ENCODE results near the gene CTNNA2.

The CTNNA2 gene

GRCh38 chr2:79627237-79627636 is 114.4 kb downstream of the CTNNA2 start:
- Histone ChIP-seq H3K4me1 (ENCODE audit: control insufficient read depth in 2 of 2, insufficient read depth in 1 of 2, low read depth in 1 of 2, low read length in 2 of 2) (no peaks in the 10 kb centered on the region), H2AK5ac (ENCODE audit: low read depth, low read length) (no peak overlapping the region), H2AFZ (ENCODE audit: low read length) (no peak overlapping the region), H2BK15ac (ENCODE audit: low read length) (no peak overlapping the region), H2BK5ac (ENCODE audit: low read length) (no peak overlapping the region), H3K9ac (ENCODE audit: low read depth, low read length, poor library complexity) (no peak overlapping the region), H3K36me3 (replicated peaks in 1 of 2; ENCODE audit: control insufficient read depth in 2 of 2, insufficient read depth in 2 of 2, low read length in 2 of 2) (no peaks in the 10 kb centered on the region), H3K4me2 (ENCODE audit: insufficient read depth, low read length, poor library complexity, severe bottlenecking) (no peak overlapping the region), H3K27ac (replicated peaks; ENCODE audit: low read length) (no peak overlapping the region), H4K8ac (ENCODE audit: low read depth, low read length) (no peak overlapping the region), H3K4ac (ENCODE audit: low read length) (no peak overlapping the region), H3K4me3 (ENCODE audit: low read length in 2 of 2) (no peak overlapping the region), H3K27me3 (ENCODE audit: control insufficient read depth in 3 of 3, insufficient read depth in 3 of 3, low read depth in 1 of 3, low read length in 3 of 3) (no peaks in the 10 kb centered on the region), H3K9me3 (replicated peaks in 1 of 2; ENCODE audit: control insufficient read depth in 2 of 2, insufficient read depth in 1 of 2, low read depth in 1 of 2, low read length in 2 of 2) (no peaks in the 10 kb centered on the region), H4K91ac (ENCODE audit: low read depth, low read length, poor library complexity) (no peak overlapping the region), H2BK12ac (ENCODE audit: low read length) (no peak overlapping the region), H3K14ac (ENCODE audit: low read length) (no peak overlapping the region), H3K23ac (ENCODE audit: low read depth, low read length, poor library complexity) (no peak overlapping the region), H3K79me1 (ENCODE audit: low read depth, low read length) (no peaks in the 10 kb centered on the region), H2BK120ac (ENCODE audit: low read depth, low read length) (no peak overlapping the region), H3K18ac (ENCODE audit: low read length) (no peak overlapping the region)
- DNase-seq (ENCODE audit: low spot score) = no peak
- WGBS, 2 donors (ENCODE audit: extremely low coverage in 2 of 2, insufficient read length in 2 of 2, insufficient replicate concordance in 1 of 2) = no CpG with 5 or more reads among the region's 5 CpGs

GRCh38 chr2:79630060-79630459 is 117.2 kb downstream of the CTNNA2 start:
- Histone ChIP-seq H4K8ac (ENCODE audit: low read depth, low read length) (no peak overlapping the region), H2AK5ac (ENCODE audit: low read depth, low read length) (no peak overlapping the region), H3K23ac (ENCODE audit: low read depth, low read length, poor library complexity) (no peak overlapping the region), H3K18ac (ENCODE audit: low read length) (no peak overlapping the region), H2BK15ac (ENCODE audit: low read length) (no peak overlapping the region), H2BK5ac (ENCODE audit: low read length) (no peak overlapping the region), H3K14ac (ENCODE audit: low read length) (no peak overlapping the region), H3K4me1 (ENCODE audit: control insufficient read depth in 2 of 2, insufficient read depth in 1 of 2, low read depth in 1 of 2, low read length in 2 of 2) (no peaks in the 10 kb centered on the region), H3K4me3 (ENCODE audit: low read length in 2 of 2) (no peak overlapping the region), H2AFZ (ENCODE audit: low read length) (no peak overlapping the region), H2BK120ac (ENCODE audit: low read depth, low read length) (no peak overlapping the region), H3K4ac (ENCODE audit: low read length) (no peak overlapping the region), H3K4me2 (ENCODE audit: insufficient read depth, low read length, poor library complexity, severe bottlenecking) (no peak overlapping the region), H3K27ac (replicated peaks; ENCODE audit: low read length) (no peak overlapping the region), H3K9me3 (replicated peaks in 1 of 2; ENCODE audit: control insufficient read depth in 2 of 2, insufficient read depth in 1 of 2, low read depth in 1 of 2, low read length in 2 of 2) (no peaks in the 10 kb centered on the region), H3K36me3 (replicated peaks in 1 of 2; ENCODE audit: control insufficient read depth in 2 of 2, insufficient read depth in 2 of 2, low read length in 2 of 2) (no peaks in the 10 kb centered on the region), H4K91ac (ENCODE audit: low read depth, low read length, poor library complexity) (no peak overlapping the region), H3K27me3 (ENCODE audit: control insufficient read depth in 3 of 3, insufficient read depth in 3 of 3, low read depth in 1 of 3, low read length in 3 of 3) (no peaks in the 10 kb centered on the region), H3K79me1 (ENCODE audit: low read depth, low read length) (no peaks in the 10 kb centered on the region), H3K9ac (ENCODE audit: low read depth, low read length, poor library complexity) (no peak overlapping the region), H2BK12ac (ENCODE audit: low read length) (no peak overlapping the region)
- no CpG with 5 or more reads among the region's 3 CpGs for WGBS, 2 donors (ENCODE audit: extremely low coverage in 2 of 2, insufficient read length in 2 of 2, insufficient replicate concordance in 1 of 2)
- DNase-seq (ENCODE audit: low spot score) = no peak

- H3K23ac ChIP-seq (ENCODE audit: low read depth, low read length, poor library complexity) = no peak overlapping the region
Measured at GRCh38 chr2:79630972-79631557, 118.2 kb downstream of the CTNNA2 start.

GRCh38 chr2:79638410-79638809 is 125.6 kb downstream of the CTNNA2 start:
- H3K36me3 ChIP-seq (replicated peaks in 1 of 2; ENCODE audit: control insufficient read depth in 2 of 2, insufficient read depth in 2 of 2, low read length in 2 of 2) = no peaks in the 10 kb centered on the region
- H2BK12ac ChIP-seq (ENCODE audit: low read length) = no peak overlapping the region
- no peaks in the 10 kb centered on the region for H3K79me1 ChIP-seq (ENCODE audit: low read depth, low read length)
- no peak overlapping the region for H3K14ac ChIP-seq (ENCODE audit: low read length)
- H2BK15ac ChIP-seq (ENCODE audit: low read length) = no peak overlapping the region
- no CpG with 5 or more reads among the region's 3 CpGs for WGBS, 2 donors (ENCODE audit: extremely low coverage in 2 of 2, insufficient read length in 2 of 2, insufficient replicate concordance in 1 of 2)
- no peaks in the 10 kb centered on the region for H3K27me3 ChIP-seq (ENCODE audit: control insufficient read depth in 3 of 3, insufficient read depth in 3 of 3, low read depth in 1 of 3, low read length in 3 of 3)
- H3K18ac ChIP-seq (ENCODE audit: low read length) = no peak overlapping the region
- no peak overlapping the region for H3K23ac ChIP-seq (ENCODE audit: low read depth, low read length, poor library complexity)
- H2BK120ac ChIP-seq (ENCODE audit: low read depth, low read length) = no peak overlapping the region
- no peak overlapping the region for H4K91ac ChIP-seq (ENCODE audit: low read depth, low read length, poor library complexity)
- H2AK5ac ChIP-seq (ENCODE audit: low read depth, low read length) = no peak overlapping the region
- H3K9ac ChIP-seq (ENCODE audit: low read depth, low read length, poor library complexity) = no peak overlapping the region
- peaks cover 0 to 2% of the 10 kb centered on the region in 2 donors for H3K4me1 ChIP-seq (ENCODE audit: control insufficient read depth in 2 of 2, insufficient read depth in 1 of 2, low read depth in 1 of 2, low read length in 2 of 2)
- H3K9me3 ChIP-seq (replicated peaks in 1 of 2; ENCODE audit: control insufficient read depth in 2 of 2, insufficient read depth in 1 of 2, low read depth in 1 of 2, low read length in 2 of 2) = no peaks in the 10 kb centered on the region
- H3K4ac ChIP-seq (ENCODE audit: low read length) = no peak overlapping the region
- no peak for DNase-seq (ENCODE audit: low spot score)
- H3K4me2 ChIP-seq (ENCODE audit: insufficient read depth, low read length, poor library complexity, severe bottlenecking) = no peak overlapping the region
- no peak overlapping the region for H2AFZ ChIP-seq (ENCODE audit: low read length)
- H3K27ac ChIP-seq (replicated peaks; ENCODE audit: low read length) = no peak overlapping the region
- H4K8ac ChIP-seq (ENCODE audit: low read depth, low read length) = no peak overlapping the region
- H3K4me3 ChIP-seq (ENCODE audit: low read length in 2 of 2) = no peak overlapping the region
- H2BK5ac ChIP-seq (ENCODE audit: low read length) = no peak overlapping the region

More at GRCh38 chr2:79630972-79631557, 118.2 kb downstream of the CTNNA2 start:
- Histone ChIP-seq H4K91ac (ENCODE audit: low read depth, low read length, poor library complexity) (no peak overlapping the region), H3K9me3 (replicated peaks in 1 of 2; ENCODE audit: control insufficient read depth in 2 of 2, insufficient read depth in 1 of 2, low read depth in 1 of 2, low read length in 2 of 2) (no peaks in the 10 kb centered on the region), H3K4ac (ENCODE audit: low read length) (no peak overlapping the region), H3K14ac (ENCODE audit: low read length) (no peak overlapping the region), H3K27me3 (ENCODE audit: control insufficient read depth in 3 of 3, insufficient read depth in 3 of 3, low read depth in 1 of 3, low read length in 3 of 3) (no peaks in the 10 kb centered on the region), H3K4me2 (ENCODE audit: insufficient read depth, low read length, poor library complexity, severe bottlenecking) (no peak overlapping the region), H3K79me1 (ENCODE audit: low read depth, low read length) (no peaks in the 10 kb centered on the region), H2AFZ (ENCODE audit: low read length) (no peak overlapping the region), H2BK12ac (ENCODE audit: low read length) (no peak overlapping the region), H2BK5ac (ENCODE audit: low read length) (no peak overlapping the region), H3K4me3 (ENCODE audit: low read length in 2 of 2) (no peak overlapping the region), H2BK120ac (ENCODE audit: low read depth, low read length) (no peak overlapping the region), H2AK5ac (ENCODE audit: low read depth, low read length) (no peak overlapping the region), H4K8ac (ENCODE audit: low read depth, low read length) (no peak overlapping the region), H3K36me3 (replicated peaks in 1 of 2; ENCODE audit: control insufficient read depth in 2 of 2, insufficient read depth in 2 of 2, low read length in 2 of 2) (no peaks in the 10 kb centered on the region), H3K27ac (replicated peaks; ENCODE audit: low read length) (no peak overlapping the region), H2BK15ac (ENCODE audit: low read length) (no peak overlapping the region), H3K9ac (ENCODE audit: low read depth, low read length, poor library complexity) (no peak overlapping the region), H3K18ac (ENCODE audit: low read length) (no peak overlapping the region), H3K4me1 (ENCODE audit: control insufficient read depth in 2 of 2, insufficient read depth in 1 of 2, low read depth in 1 of 2, low read length in 2 of 2) (no peaks in the 10 kb centered on the region)
- no peak for DNase-seq (ENCODE audit: low spot score)
- no CpG with 5 or more reads among the region's 7 CpGs for WGBS, 2 donors (ENCODE audit: extremely low coverage in 2 of 2, insufficient read length in 2 of 2, insufficient replicate concordance in 1 of 2)
